ENCODE results near the gene FAM174B. TPM values are rescaled to one million over a fixed set of nuclear protein-coding genes. Genes with fewer than 3 reads are reported as not detected.

The FAM174B gene
- total RNA-seq, 2 experiments from 2014 or later: 4.0 to 4.9 TPM

- intact Hi-C loops (cut with DNase I, micrococcal nuclease): no loop called here
- ChIA-PET CTCF (no interaction called here), POLR2A (no interaction called here)
- H3K27ac Mint-ChIP-seq: no peak overlapping the region
- no peak overlapping the region for H3K4me3 Mint-ChIP-seq
- H3K36me3 Mint-ChIP-seq (ENCODE audit: low read depth): no peaks in the 10 kb centered on the region
- H3K9me3 Mint-ChIP-seq (ENCODE audit: low read depth): no peaks in the 10 kb centered on the region
- H3K4me1 Mint-ChIP-seq: no peaks in the 10 kb centered on the region
- H3K27me3 Mint-ChIP-seq: peaks cover 3% of the 10 kb centered on the region
- no peak for ATAC-seq
- DNase-seq: no peak
Observed at GRCh38 chr15:92605225-92605944, 50.2 kb downstream of the FAM174B start.

- ATAC-seq: no peak
- no peak overlapping the region for H3K27ac Mint-ChIP-seq
- H3K27me3 Mint-ChIP-seq: peaks cover 7% of the 10 kb centered on the region
- peaks cover 8% of the 10 kb centered on the region for H3K4me1 Mint-ChIP-seq
- no peaks in the 10 kb centered on the region for H3K36me3 Mint-ChIP-seq (ENCODE audit: low read depth)
- H3K9me3 Mint-ChIP-seq (ENCODE audit: low read depth): no peaks in the 10 kb centered on the region
- ChIA-PET POLR2A (no interaction called here), CTCF (interaction anchor here (0.6 to 1.4 kb wide), 2 partner anchors 9 to 25 kb away, joined by 3 to 4 read pairs; no protein-coding TSS in a partner anchor)
- DNase-seq: no peak
- H3K4me3 Mint-ChIP-seq: no peak overlapping the region
- intact Hi-C loops (cut with DNase I, micrococcal nuclease): no loop called here
Observed at GRCh38 chr15:92603743-92604470, 51.7 kb downstream of the FAM174B start.

GRCh38 chr15:92603278-92603677 is 52.3 kb downstream of the FAM174B start:
- intact Hi-C loops (cut with DNase I, micrococcal nuclease): no loop called here
- CTCF ChIA-PET: interaction anchor here (1.4 kb wide), 1 partner anchor 9 kb away, joined by 4 read pairs; no protein-coding TSS in a partner anchor
- Mint-ChIP-seq H3K4me3 (no peak overlapping the region), H3K9me3 (ENCODE audit: low read depth) (no peaks in the 10 kb centered on the region), H3K27ac (no peak overlapping the region), H3K36me3 (ENCODE audit: low read depth) (no peaks in the 10 kb centered on the region), H3K4me1 (peaks cover 8% of the 10 kb centered on the region), H3K27me3 (peaks cover 7% of the 10 kb centered on the region)
- no peak for ATAC-seq
- no peak for DNase-seq
- POLR2A ChIA-PET: no interaction called here

GRCh38 chr15:92602267-92602593 is 53.3 kb downstream of the FAM174B start:
- Mint-ChIP-seq H3K9me3 (ENCODE audit: low read depth) (no peaks in the 10 kb centered on the region), H3K27ac (no peak overlapping the region), H3K4me1 (peaks cover 8% of the 10 kb centered on the region), H3K36me3 (ENCODE audit: low read depth) (no peaks in the 10 kb centered on the region), H3K27me3 (peaks cover 7% of the 10 kb centered on the region), H3K4me3 (no peak overlapping the region)
- intact Hi-C loops (cut with DNase I, micrococcal nuclease): no loop called here
- no peak for ATAC-seq
- ChIA-PET POLR2A (no interaction called here), CTCF (interaction anchor here (0.6 kb wide), 1 partner anchor 47 kb away, joined by 3 read pairs; no protein-coding TSS in a partner anchor)
- DNase-seq: no peak

GRCh38 chr15:92601592-92602266 is 53.8 kb downstream of the FAM174B start:
- no peak overlapping the region for H3K27ac Mint-ChIP-seq
- H3K9me3 Mint-ChIP-seq (ENCODE audit: low read depth): no peaks in the 10 kb centered on the region
- intact Hi-C loops (cut with DNase I, micrococcal nuclease): no loop called here
- H3K4me1 Mint-ChIP-seq: peaks cover 8% of the 10 kb centered on the region
- H3K36me3 Mint-ChIP-seq (ENCODE audit: low read depth): no peaks in the 10 kb centered on the region
- no peak for DNase-seq
- CTCF ChIA-PET: interaction anchor here (0.6 to 1.1 kb wide), 2 partner anchors 8 to 46 kb away, joined by 3 read pairs; no protein-coding TSS in a partner anchor
- peaks cover 8% of the 10 kb centered on the region for H3K27me3 Mint-ChIP-seq
- no peak overlapping the region for H3K4me3 Mint-ChIP-seq
- ATAC-seq: no peak
- POLR2A ChIA-PET: no interaction called here

GRCh38 chr15:92600856-92601255 is 54.7 kb downstream of the FAM174B start:
- Mint-ChIP-seq H3K27me3 (peaks cover 7% of the 10 kb centered on the region), H3K36me3 (ENCODE audit: low read depth) (no peaks in the 10 kb centered on the region), H3K27ac (no peak overlapping the region), H3K4me1 (peaks cover 8% of the 10 kb centered on the region), H3K9me3 (ENCODE audit: low read depth) (no peaks in the 10 kb centered on the region), H3K4me3 (no peak overlapping the region)
- ATAC-seq: no peak
- ChIA-PET POLR2A (no interaction called here), CTCF (interaction anchor here (1.1 kb wide), 1 partner anchor 8 kb away, joined by 3 read pairs; no protein-coding TSS in a partner anchor)
- intact Hi-C loops (cut with DNase I, micrococcal nuclease): no loop called here
- no peak for DNase-seq

GRCh38 chr15:92599394-92599970 is 56.1 kb downstream of the FAM174B start:
- intact Hi-C loops (cut with DNase I, micrococcal nuclease): no loop called here
- ATAC-seq (peak; percentile 78), DNase-seq (peak; percentile 17)
- no peak overlapping the region for H3K4me3 Mint-ChIP-seq
- ChIA-PET POLR2A (no interaction called here), CTCF (interaction anchor here (0.7 kb wide), 1 partner anchor 491 kb away, joined by 3 read pairs; no protein-coding TSS in a partner anchor)
- H3K36me3 Mint-ChIP-seq (ENCODE audit: low read depth): no peaks in the 10 kb centered on the region
- peaks cover 8% of the 10 kb centered on the region for H3K4me1 Mint-ChIP-seq
- no peak overlapping the region for H3K27ac Mint-ChIP-seq
- peaks cover 9% of the 10 kb centered on the region for H3K27me3 Mint-ChIP-seq
- H3K9me3 Mint-ChIP-seq (ENCODE audit: low read depth): no peaks in the 10 kb centered on the region

GRCh38 chr15:92597548-92597947 is 58.0 kb downstream of the FAM174B start:
- no peaks in the 10 kb centered on the region for H3K36me3 Mint-ChIP-seq (ENCODE audit: low read depth)
- no peak overlapping the region for H3K4me3 Mint-ChIP-seq
- POLR2A ChIA-PET: no interaction called here
- peaks cover 8% of the 10 kb centered on the region for H3K4me1 Mint-ChIP-seq
- H3K9me3 Mint-ChIP-seq (ENCODE audit: low read depth): no peaks in the 10 kb centered on the region
- peaks cover 13% of the 10 kb centered on the region for H3K27me3 Mint-ChIP-seq
- intact Hi-C loops (cut with DNase I, micrococcal nuclease): no loop called here
- ATAC-seq: no peak
- CTCF ChIA-PET: interaction anchor here (1.7 kb wide), 1 partner anchor 117 kb away, joined by 4 read pairs; no protein-coding TSS in a partner anchor
- no peak overlapping the region for H3K27ac Mint-ChIP-seq
- DNase-seq: no peak

GRCh38 chr15:92596623-92597022 is 59.0 kb downstream of the FAM174B start:
- Mint-ChIP-seq H3K9me3 (ENCODE audit: low read depth) (no peaks in the 10 kb centered on the region), H3K27me3 (peaks cover 15% of the 10 kb centered on the region), H3K4me1 (peaks cover 8% of the 10 kb centered on the region), H3K36me3 (ENCODE audit: low read depth) (no peaks in the 10 kb centered on the region), H3K27ac (no peak overlapping the region), H3K4me3 (no peak overlapping the region)
- DNase-seq (no peak), ATAC-seq (no peak)
- intact Hi-C loops (cut with DNase I, micrococcal nuclease): no loop called here
- CTCF ChIA-PET: no interaction called here
- POLR2A ChIA-PET: no interaction called here

GRCh38 chr15:92595506-92596381 is 59.8 kb downstream of the FAM174B start:
- H3K27ac Mint-ChIP-seq: no peak overlapping the region
- H3K4me3 Mint-ChIP-seq: no peak overlapping the region
- H3K9me3 Mint-ChIP-seq (ENCODE audit: low read depth): no peaks in the 10 kb centered on the region
- intact Hi-C loops (cut with DNase I, micrococcal nuclease): no loop called here
- peaks cover 8% of the 10 kb centered on the region for H3K4me1 Mint-ChIP-seq
- ATAC-seq (no peak), DNase-seq (no peak)
- CTCF ChIA-PET: interaction anchor here (0.7 kb wide), 1 partner anchor 96 kb away, joined by 4 read pairs; no protein-coding TSS in a partner anchor
- POLR2A ChIA-PET: no interaction called here
- peaks cover 15% of the 10 kb centered on the region for H3K27me3 Mint-ChIP-seq
- no peaks in the 10 kb centered on the region for H3K36me3 Mint-ChIP-seq (ENCODE audit: low read depth)

GRCh38 chr15:92591275-92591674 is 64.3 kb downstream of the FAM174B start:
- H3K9me3 Mint-ChIP-seq (ENCODE audit: low read depth): no peaks in the 10 kb centered on the region

More at GRCh38 chr15:92591275-92591674, 64.3 kb downstream of the FAM174B start:
- POLR2A ChIA-PET: no interaction called here
- ATAC-seq (no peak), DNase-seq (no peak)
- Mint-ChIP-seq H3K27me3 (peaks cover 10% of the 10 kb centered on the region), H3K27ac (no peak overlapping the region), H3K4me3 (no peak overlapping the region), H3K36me3 (ENCODE audit: low read depth) (no peaks in the 10 kb centered on the region), H3K4me1 (no peaks in the 10 kb centered on the region)
- CTCF ChIA-PET: interaction anchor here (1.1 kb wide), 1 partner anchor 123 kb away, joined by 3 read pairs; no protein-coding TSS in a partner anchor
- intact Hi-C loops (cut with DNase I, micrococcal nuclease): no loop called here
